ENCODE data around the gene PLSCR1. TPM values are rescaled to one million over a fixed set of nuclear protein-coding genes. Genes with fewer than 3 reads are reported as not detected.

The PLSCR1 gene
- polyA plus RNA-seq, 2 of the 4 experiments (the other 2 are of a cell fraction), result 37.1 to 54.4 TPM

DNA sequence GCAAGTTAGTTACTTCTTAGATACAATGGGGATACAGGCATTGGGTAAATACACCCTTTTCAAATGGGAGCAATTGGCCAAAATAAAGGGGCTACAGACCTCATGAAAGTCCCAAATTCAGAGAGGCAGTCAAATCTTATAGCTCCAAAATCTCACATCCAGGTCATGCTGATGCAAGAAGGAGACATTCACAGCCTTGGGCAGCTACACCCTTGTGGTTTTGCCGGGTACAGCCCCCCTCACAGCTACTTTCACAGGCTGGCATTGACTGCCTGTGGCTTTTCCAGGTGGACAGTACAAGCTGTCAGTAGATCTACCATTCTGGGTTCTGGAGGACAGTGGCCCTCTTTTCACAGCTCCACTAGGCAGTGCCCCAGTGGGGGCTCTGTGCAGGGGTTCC lies 17.5 kb upstream of the PLSCR1 start:
- TF ChIP-seq CTCF (IDR thresholded peaks at IDR 0.05) (no peak), HOXB5 (CRISPR knock-in tag; IDR thresholded peaks at IDR 0.05) (no peak), SMC3 (IDR thresholded peaks at IDR 0.05) (no peak), KDM5A (IDR thresholded peaks at IDR 0.05) (no peak), EHMT2 (IDR thresholded peaks at IDR 0.05; ENCODE audit: low read depth) (no peak)
- ATAC-seq (no peak), FAIRE-seq (no peak), DNase-seq (ENCODE audit: low read depth in 1 of 2, low spot score in 1 of 2) (no peak)
- Histone ChIP-seq H3K4me1 (no peaks in the 10 kb centered on the region), H3K27ac (no peak overlapping the region), H3K4me2 (no peak overlapping the region), H3K9me3 (no peaks in the 10 kb centered on the region), H3K4me3 (no peak overlapping the region)
- CTCF ChIA-PET, result interaction anchor here (0.8 to 1.9 kb wide), 4 partner anchors 15 to 1445 kb away, joined by 3 to 5 read pairs (median 4); no protein-coding TSS in a partner anchor
- POLR2A ChIA-PET, result no interaction called here
- 0% methylated on average over 1 of the region's 1 CpG for WGBS (ENCODE audit: missing lambda C conversion rate)

DNA sequence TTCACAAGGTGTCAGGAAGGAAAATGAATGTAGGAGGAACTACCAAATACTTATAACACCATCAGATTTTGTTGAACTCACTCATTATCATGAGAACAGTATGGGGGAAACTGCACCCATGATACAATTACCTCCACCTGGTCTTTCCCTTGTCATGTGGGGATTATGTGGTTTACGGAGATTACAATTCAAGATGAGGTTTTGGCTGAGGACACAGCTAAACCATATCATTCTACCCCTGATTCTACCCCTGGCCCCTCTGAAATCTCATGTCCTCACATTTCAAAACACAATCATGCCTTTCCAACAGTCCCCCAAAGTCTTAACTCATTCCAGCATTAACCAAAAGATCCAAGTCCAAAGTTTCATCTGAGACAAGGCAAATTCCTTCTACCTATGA lies 17.1 kb upstream of the PLSCR1 start:
- TF ChIP-seq, protein P1, sequence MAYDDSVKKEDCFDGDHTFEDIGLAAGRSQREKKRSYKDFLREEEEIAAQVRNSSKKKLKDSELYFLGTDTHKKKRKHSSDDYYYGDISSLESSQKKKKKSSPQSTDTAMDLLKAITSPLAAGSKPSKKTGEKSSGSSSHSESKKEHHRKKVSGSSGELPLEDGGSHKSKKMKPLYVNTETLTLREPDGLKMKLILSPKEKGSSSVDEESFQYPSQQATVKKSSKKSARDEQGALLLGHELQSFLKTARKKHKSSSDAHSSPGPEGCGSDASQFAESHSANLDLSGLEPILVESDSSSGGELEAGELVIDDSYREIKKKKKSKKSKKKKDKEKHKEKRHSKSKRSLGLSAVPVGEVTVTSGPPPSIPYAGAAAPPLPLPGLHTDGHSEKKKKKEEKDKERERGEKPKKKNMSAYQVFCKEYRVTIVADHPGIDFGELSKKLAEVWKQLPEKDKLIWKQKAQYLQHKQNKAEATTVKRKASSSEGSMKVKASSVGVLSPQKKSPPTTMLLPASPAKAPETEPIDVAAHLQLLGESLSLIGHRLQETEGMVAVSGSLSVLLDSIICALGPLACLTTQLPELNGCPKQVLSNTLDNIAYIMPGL (CRISPR knock-in tag; IDR thresholded peaks at IDR 0.05; ENCODE audit: borderline replicate concordance), result no peak
- TF ChIP-seq POLR2AphosphoS2 (conservative IDR thresholded peaks at IDR 0.05; ENCODE audit: low read length) (no peak), NPAS2 (CRISPR knock-in tag; IDR thresholded peaks at IDR 0.05; ENCODE audit: borderline replicate concordance) (no peak), ZSCAN20 (CRISPR knock-in tag; IDR thresholded peaks at IDR 0.05) (no peak), RAD21 (conservative IDR thresholded peaks at IDR 0.05 in 1 of 2, IDR thresholded peaks at IDR 0.05 in 1 of 2) (no peak), CBX8 (IDR thresholded peaks at IDR 0.05) (no peak), FOSL2 (IDR thresholded peaks at IDR 0.05) (no peak), FOSL2 (CRISPR knock-in tag; IDR thresholded peaks at IDR 0.05) (no peak), EP300 (IDR thresholded peaks at IDR 0.05) (no peak), RNF2 (IDR thresholded peaks at IDR 0.05; ENCODE audit: borderline replicate concordance, low read depth) (no peak), PHF8 (IDR thresholded peaks at IDR 0.05; ENCODE audit: borderline replicate concordance, low read depth) (no peak)
- TF ChIP-seq, protein P2, sequence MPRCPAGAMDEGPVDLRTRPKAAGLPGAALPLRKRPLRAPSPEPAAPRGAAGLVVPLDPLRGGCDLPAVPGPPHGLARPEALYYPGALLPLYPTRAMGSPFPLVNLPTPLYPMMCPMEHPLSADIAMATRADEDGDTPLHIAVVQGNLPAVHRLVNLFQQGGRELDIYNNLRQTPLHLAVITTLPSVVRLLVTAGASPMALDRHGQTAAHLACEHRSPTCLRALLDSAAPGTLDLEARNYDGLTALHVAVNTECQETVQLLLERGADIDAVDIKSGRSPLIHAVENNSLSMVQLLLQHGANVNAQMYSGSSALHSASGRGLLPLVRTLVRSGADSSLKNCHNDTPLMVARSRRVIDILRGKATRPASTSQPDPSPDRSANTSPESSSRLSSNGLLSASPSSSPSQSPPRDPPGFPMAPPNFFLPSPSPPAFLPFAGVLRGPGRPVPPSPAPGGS (IDR thresholded peaks at IDR 0.05), result no peak
- TF ChIP-seq, protein P3, sequence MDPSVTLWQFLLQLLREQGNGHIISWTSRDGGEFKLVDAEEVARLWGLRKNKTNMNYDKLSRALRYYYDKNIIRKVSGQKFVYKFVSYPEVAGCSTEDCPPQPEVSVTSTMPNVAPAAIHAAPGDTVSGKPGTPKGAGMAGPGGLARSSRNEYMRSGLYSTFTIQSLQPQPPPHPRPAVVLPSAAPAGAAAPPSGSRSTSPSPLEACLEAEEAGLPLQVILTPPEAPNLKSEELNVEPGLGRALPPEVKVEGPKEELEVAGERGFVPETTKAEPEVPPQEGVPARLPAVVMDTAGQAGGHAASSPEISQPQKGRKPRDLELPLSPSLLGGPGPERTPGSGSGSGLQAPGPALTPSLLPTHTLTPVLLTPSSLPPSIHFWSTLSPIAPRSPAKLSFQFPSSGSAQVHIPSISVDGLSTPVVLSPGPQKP (IDR thresholded peaks at IDR 0.05; ENCODE audit: low read depth, low read length), result no peak
- Histone ChIP-seq H3K4me3 (no peak overlapping the region), H3K4me1 (no peaks in the 10 kb centered on the region), H3K4me2 (no peak overlapping the region), H3K27ac (no peak overlapping the region), H3K9me3 (no peaks in the 10 kb centered on the region)
- ChIA-PET POLR2A (no interaction called here), CTCF (interaction anchor here (0.8 to 1.9 kb wide), 4 partner anchors 16 to 1444 kb away, joined by 3 to 5 read pairs (median 4); no protein-coding TSS in a partner anchor)
- DNase-seq (ENCODE audit: low read depth in 1 of 2, low spot score in 1 of 2), result no peak
- WGBS (ENCODE audit: missing lambda C conversion rate), result 88% methylated on average over 1 of the region's 1 CpG
- ATAC-seq, result no peak
- FAIRE-seq, result no peak

All from A549 (cell line).